Islet precursor cell (in vitro differentiated cells): Measurements from ENCODE around the gene CEP350.
A peak's percentile ranks its signal among the peaks of the same experiment; 100 is the strongest.

ENCODE experiments used
- DNase-seq: peaks from one replicate; pipeline ENCODE4 v3.0.0-alpha.2; 2018

The CEP350 gene

GRCh38 chr1:180070286-180070685 is 115.7 kb downstream of the CEP350 start:
- no peak for DNase-seq

DNA sequence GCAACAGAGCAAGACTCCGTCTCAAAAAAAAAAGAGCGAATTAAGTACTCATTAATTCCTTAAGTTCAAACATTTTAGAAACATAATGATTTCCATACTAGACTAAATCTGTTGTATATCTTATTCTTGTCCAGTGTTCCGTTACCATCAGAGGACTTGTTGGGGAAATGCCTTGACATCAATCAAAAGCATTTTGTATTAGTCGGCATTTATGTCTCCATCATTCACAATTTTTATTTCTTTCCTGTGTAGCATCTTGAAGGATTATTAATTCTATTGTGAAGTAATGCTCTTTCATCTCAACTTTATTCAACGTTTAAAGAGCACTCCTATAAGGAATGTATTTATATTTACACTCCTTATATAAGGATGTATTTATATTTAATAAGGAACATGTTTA is 117.1 kb downstream of the CEP350 start:
- no peak for DNase-seq

DNA sequence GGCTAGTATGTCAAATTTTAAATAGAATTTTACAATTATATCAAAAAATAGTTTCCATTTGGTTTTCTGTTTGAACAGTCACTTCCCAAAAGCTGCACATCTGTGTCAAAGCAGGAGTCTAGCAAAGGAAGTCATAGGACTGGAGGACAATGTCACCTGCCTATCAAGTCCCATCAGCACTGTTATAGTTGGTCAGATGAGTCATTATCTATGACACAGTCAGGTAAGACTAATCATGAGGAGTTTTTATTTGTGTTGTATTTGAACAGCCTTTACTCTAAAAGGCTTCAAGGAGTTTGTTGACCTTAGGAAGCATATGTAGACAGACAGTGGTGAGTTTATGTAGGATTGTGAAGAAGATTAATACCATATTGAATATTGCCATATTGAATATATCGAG is 125.8 kb downstream of the CEP350 start:
- no peak for DNase-seq

- DNase-seq, result no peak
Measured at GRCh38 chr1:180081474-180081873, 126.9 kb downstream of the CEP350 start.

GRCh38 chr1:180083164-180083563 is 128.6 kb downstream of the CEP350 start:
- no peak for DNase-seq

GRCh38 chr1:180084867-180085266 is 130.3 kb downstream of the CEP350 start:
- DNase-seq, result no peak

GRCh38 chr1:180085331-180085730 is 130.7 kb downstream of the CEP350 start:
- DNase-seq, result no peak

DNA sequence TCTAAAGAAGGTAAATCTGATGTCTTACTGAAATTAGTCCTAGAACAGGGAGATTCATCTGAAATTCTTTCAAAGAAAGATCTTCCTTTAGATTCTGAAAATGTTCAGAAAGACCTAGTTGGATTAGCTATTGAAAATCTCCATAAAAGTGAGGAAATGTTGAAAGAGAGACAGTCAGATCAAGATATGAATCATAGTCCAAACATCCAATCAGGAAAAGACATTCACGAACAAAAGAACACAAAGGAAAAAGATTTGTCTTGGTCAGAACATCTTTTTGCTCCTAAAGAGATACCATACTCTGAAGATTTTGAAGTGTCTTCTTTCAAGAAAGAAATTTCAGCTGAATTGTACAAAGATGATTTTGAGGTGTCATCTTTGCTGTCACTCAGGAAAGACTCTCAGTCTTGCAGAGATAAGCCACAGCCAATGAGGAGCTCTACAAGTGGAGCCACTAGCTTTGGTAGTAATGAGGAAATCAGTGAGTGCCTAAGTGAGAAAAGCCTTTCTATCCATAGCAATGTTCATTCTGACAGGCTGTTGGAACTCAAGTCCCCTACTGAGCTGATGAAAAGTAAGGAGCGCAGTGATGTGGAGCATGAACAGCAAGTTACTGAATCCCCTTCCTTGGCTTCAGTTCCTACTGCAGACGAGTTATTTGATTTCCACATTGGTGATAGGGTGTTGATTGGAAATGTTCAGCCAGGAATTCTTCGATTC is 138.5 kb downstream of the CEP350 start:
- no peak for DNase-seq

GRCh38 chr1:180094705-180095295 is 140.2 kb downstream of the CEP350 start:
- DNase-seq, result no peak

- DNase-seq, result no peak
Measured at GRCh38 chr1:180096584-180097325, 142.1 kb downstream of the CEP350 start.

DNA sequence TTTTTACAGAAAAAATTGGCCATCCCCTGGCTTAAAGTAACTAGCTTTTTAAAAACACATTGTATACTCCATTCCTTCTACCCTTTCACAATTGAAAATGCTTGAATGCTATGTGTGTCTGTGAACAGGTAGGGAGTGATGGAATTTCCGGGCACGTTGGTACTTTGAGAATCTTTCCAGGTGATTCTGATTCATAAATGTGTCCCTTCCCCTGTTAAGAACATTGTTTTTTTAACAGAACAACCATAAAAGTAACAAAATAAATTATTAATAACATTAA is 142.7 kb downstream of the CEP350 start:
- DNase-seq, result no peak

DNA sequence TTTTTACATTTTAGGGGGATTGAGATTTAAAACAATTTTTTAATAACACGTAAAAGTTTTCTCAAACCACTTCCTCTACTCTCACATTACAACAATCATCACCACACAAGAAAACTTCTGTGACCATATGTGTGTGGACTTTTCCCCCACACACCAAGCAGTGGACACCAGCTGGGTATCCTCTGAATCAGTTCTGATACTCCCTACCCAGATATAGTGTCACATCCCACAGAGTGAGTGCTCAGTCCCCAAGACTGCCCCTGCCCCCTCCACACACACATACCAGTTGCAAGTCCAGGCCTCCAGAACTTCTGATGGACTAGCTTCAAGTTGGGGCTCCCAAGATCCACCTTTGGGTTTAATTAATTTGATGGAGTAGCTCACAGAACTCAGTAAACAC is 146.8 kb downstream of the CEP350 start:
- DNase-seq, result no peak

DNA sequence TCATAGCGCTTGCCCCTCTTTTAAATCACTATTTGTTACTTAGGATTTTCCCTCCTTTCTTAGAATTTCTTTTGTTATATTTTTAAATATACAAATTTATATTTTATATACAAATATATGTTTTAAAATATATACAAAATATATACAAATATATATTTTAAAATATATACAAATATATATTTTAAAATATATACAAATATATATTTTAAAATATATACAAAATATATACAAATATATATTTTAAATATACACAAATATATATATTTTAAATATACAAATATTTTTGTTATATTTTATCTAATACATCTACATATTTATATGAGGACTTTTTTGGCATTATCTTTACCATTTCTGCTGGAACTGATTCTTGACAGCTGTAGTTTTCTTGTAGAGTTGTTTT is 149.2 kb downstream of the CEP350 start:
- no peak for DNase-seq

- no peak for DNase-seq
Measured at GRCh38 chr1:180112091-180112490, 157.5 kb downstream of the CEP350 start.

DNA sequence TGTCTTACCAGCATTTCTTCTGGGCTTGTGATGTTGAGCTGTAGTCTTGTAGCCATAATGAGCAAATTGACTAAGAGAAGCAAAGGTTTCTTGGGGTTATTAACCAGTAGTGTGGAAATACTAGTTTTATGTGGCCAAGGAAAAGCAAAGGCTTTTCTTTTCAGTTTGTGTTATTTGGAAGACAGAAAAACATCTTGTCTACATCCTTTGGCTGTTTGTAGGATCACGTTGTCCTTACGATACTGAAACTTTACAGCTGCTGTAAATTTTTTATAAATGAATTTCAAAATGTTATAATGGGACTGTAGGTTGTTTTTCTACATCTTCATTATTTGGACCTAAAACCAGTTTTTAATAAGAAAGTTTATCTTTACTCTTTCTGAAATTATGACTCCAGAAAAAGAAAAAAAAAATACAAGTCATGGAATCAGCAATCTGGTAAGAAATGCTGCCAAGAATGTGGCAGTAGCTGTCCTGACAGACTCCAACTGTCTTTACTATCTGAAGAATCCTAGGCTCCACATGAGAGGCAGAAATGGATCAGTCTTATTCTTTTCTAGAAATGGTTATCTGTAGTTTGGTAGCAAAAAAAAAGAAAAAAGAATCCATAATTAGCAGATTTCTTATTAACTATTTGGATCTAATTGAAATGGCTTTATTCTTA is 158.5 kb downstream of the CEP350 start:
- no peak for DNase-seq

GRCh38 chr1:180114396-180114945 is 159.9 kb downstream of the CEP350 start:
- no peak for DNase-seq

- no peak for DNase-seq
Measured at GRCh38 chr1:180116964-180117763, 162.6 kb downstream of the CEP350 start.

GRCh38 chr1:180117764-180118116 is 163.1 kb downstream of the CEP350 start:
- no peak for DNase-seq

DNA sequence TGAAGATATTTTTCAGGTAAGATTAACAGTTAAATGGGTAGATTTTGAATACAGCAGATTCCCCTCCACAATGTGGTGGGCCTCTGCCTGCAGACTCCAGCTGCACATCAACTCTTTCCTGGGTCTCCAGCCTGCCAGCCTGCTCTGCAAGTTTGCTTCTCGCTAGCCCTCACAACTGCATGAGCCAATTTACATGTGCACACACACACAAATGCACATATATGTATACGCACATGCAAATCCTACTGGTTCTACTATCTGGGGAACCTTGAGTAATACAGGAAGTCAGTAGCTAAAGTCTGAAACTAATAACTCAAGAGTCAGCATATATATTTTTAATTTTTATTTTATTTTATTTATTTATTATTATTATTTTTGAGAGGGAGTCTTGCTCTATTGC is 165.2 kb downstream of the CEP350 start:
- no peak for DNase-seq

GRCh38 chr1:180123463-180123936 is 168.9 kb downstream of the CEP350 start:
- no peak for DNase-seq

- no peak for DNase-seq
Measured at GRCh38 chr1:180130651-180131050, 176.0 kb downstream of the CEP350 start.

- DNase-seq, result peak; percentile 55
Measured at GRCh38 chr1:180131510-180131909, 176.9 kb downstream of the CEP350 start.

DNA sequence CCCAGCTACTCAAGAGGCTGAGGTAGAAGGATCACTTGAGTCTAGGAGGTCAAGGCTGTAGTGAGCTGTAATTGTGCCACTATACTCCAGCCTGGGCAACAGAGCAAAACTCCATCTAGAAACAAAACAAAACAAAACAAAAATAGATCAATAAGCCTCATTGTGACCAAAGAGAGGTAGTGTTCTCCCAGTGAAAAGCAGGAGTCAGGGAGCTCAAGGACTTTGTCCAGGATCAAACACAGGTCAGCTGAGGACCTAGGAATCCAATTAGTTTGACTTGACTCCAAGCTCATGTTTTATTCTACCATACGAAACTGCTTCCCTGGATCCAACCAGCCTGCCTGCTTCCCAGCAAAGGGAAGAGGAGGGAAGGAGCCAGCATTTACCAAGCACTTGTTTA is 178.6 kb downstream of the CEP350 start:
- DNase-seq, result peak; percentile 40
